C4-2B (cell line): ENCODE measurements around the gene CBX3.

Experiments used
- CTCF ChIP-seq: fragments of 450-650 bp; conservative IDR thresholded peaks from 2 replicates; pipeline ENCODE4 v1.5.1; 2017; ENCODE audit warnings: mild to moderate bottlenecking
- ZFX ChIP-seq: fragments of 450-650 bp; IDR thresholded peaks from 2 replicates; pipeline ENCODE4 v1.6.1; 2017

GRCh38 chr7:26200444-26201246 lies 900 bp upstream of the CBX3 start, which contains the start of gene HNRNPA2B1:
- TF ChIP-seq CTCF (no peak), ZFX (0 out of 2 replicates have a peak, but pooled peaks have one; percentile 7)
